ENCODE measurements around the gene OMG.

Gene OMG

DNA sequence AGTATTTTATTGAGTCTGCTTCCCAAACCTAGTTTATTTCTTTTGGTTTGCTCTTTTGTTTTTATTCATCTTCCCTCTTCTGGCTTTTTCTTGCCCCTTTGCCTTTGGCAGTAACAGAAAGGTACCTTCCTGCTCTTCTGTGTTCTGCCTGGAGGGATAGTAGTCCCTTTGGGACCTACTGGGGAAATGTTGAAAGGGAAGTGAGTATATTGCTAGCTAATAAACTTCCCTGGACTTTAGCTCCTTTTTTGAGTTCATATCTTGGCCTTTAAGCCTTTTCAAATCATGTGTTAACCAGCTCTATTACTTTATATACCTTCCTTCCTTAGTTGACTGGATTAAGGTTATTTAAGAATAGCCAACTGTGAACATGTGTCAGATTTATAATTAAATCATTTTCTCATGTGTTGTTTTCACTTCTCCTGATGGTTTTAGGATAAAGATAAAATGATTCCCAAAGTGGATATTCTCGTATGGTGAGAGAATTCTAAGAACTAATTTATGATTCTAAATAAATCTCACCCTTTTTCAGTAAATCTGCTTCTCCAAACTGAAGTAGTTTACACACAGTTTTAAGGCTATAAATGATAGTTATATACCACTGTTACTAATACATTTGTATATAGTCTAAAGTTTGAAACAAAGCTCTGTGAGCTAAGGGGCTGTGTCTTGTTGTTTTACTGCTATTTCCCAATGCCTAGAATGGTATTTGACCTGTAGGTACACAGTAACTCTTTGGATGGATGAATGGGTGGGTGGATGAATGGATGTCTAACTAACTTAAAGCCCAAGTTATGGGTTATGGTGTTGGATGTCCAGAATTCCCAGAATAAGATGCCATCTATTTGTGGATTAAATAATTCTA, 45.7 kb downstream of the OMG start:
- TF ChIP-seq TEAD4 (IDR thresholded peaks at IDR 0.05) (no peak), YY1 (IDR thresholded peaks at IDR 0.05; ENCODE audit: low read depth) (no peak), REST (IDR thresholded peaks at IDR 0.05; ENCODE audit: low read depth) (no peak), MAX (IDR thresholded peaks at IDR 0.05) (no peak), NFIC (IDR thresholded peaks at IDR 0.05) (no peak), EGR1 (IDR thresholded peaks at IDR 0.05) (no peak)

DNA sequence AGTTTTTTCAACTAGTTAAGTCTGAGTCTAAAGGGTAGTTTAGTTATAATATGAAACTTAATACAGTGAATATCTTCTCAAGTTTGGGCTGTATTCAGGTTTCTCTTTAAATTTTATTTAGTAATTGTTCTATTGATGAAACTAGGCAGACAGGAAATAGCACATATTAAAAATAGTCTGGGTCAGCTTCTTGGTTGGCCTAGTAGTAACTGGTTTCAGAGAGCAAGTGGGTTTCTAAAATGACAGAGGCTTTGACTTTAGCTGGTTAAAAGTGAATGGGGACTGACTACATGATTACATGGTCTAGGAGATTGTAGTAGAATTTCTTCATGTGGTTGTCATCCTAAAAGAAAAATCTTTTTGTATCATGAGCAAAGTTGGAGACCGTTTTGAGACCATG, 46.8 kb downstream of the OMG start:
- TF ChIP-seq ZBTB7A (IDR thresholded peaks at IDR 0.05; ENCODE audit: low read depth) (no peak), FOXM1 (IDR thresholded peaks at IDR 0.05; ENCODE audit: borderline replicate concordance, low read depth) (no peak), NFIC (IDR thresholded peaks at IDR 0.05) (no peak), YY1 (IDR thresholded peaks at IDR 0.05; ENCODE audit: low read depth) (no peak), TAF1 (IDR thresholded peaks at IDR 0.05; ENCODE audit: low read depth) (no peak), CREB1 (IDR thresholded peaks at IDR 0.05; ENCODE audit: low read depth) (no peak)

DNA sequence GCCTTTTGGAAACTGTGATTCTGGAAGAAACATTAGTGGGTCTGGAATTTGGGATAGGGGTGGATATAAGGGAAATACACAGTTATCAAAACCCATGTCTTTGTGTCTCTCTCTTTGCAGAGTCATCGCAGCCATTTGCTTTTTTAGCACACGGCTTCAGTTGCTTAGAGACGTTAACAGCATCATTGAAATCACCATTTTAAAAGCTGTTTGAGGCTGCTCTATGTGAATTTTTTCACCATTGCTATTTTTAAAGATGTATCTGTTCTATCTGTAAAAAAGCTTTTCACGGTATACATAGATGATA, 47.3 kb downstream of the OMG start:
- TF ChIP-seq TEAD4 (IDR thresholded peaks at IDR 0.05) (no peak), EGR1 (IDR thresholded peaks at IDR 0.05) (no peak), TAF1 (IDR thresholded peaks at IDR 0.05; ENCODE audit: low read depth) (no peak), ZBTB7A (IDR thresholded peaks at IDR 0.05; ENCODE audit: low read depth) (no peak), MAX (IDR thresholded peaks at IDR 0.05) (no peak), RAD21 (IDR thresholded peaks at IDR 0.05; ENCODE audit: low read depth) (no peak), YY1 (IDR thresholded peaks at IDR 0.05; ENCODE audit: low read depth) (no peak), NFIC (IDR thresholded peaks at IDR 0.05) (no peak), REST (IDR thresholded peaks at IDR 0.05; ENCODE audit: low read depth) (no peak), CREB1 (IDR thresholded peaks at IDR 0.05; ENCODE audit: low read depth) (no peak), TCF12 (IDR thresholded peaks at IDR 0.05; ENCODE audit: low read depth) (no peak), EP300 (IDR thresholded peaks at IDR 0.05; ENCODE audit: borderline replicate concordance) (no peak), FOXM1 (IDR thresholded peaks at IDR 0.05; ENCODE audit: borderline replicate concordance, low read depth) (no peak), CEBPB (IDR thresholded peaks at IDR 0.05) (no peak)
- TF ChIP-seq, protein P1, sequence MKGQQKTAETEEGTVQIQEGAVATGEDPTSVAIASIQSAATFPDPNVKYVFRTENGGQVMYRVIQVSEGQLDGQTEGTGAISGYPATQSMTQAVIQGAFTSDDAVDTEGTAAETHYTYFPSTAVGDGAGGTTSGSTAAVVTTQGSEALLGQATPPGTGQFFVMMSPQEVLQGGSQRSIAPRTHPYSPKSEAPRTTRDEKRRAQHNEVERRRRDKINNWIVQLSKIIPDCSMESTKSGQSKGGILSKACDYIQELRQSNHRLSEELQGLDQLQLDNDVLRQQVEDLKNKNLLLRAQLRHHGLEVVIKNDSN (IDR thresholded peaks at IDR 0.05): no peak

DNA sequence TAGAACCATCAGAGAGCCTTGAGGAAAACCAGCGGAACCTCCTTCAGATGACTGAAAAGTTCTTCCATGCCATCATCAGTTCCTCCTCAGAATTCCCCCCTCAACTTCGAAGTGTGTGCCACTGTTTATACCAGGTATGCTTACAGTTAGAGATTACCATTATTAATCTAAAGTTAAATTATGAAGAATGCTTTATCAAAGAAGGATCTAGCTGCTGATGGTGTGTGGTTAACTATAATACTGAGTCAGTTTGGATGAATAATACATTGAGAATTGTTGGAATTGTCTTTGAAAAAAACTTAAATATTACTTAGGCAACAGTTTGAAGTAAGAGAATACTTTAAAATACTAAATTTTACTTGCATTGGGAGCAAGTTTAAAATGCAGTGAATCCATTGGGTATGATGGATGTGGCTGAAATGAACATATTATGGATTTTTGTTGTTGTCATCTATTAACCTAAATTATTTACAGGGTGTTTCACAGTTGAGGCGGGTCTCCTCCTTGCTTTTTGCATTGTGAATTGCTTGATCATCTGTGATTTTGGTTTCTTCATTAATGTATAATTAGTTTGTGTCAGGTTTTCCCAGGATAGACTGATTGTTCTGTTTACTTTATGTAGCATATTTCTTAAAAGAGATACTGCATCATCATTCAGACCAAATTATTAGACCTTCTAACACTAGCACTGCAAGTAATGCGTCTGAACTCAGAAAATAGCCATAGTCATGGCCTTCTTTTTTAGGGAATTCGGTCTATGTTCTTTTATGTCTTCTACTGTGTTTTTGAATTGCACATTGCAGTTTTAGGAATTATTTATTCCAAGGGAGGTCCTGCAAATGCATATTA, 47.8 kb downstream of the OMG start:
- TF ChIP-seq FOXM1 (IDR thresholded peaks at IDR 0.05; ENCODE audit: borderline replicate concordance, low read depth): no peak
- TF ChIP-seq TEAD4 (IDR thresholded peaks at IDR 0.05): no peak
- no peak for TF ChIP-seq RAD21 (IDR thresholded peaks at IDR 0.05; ENCODE audit: low read depth)
- TF ChIP-seq ZBTB7A (IDR thresholded peaks at IDR 0.05; ENCODE audit: low read depth): no peak
- no peak for TF ChIP-seq CEBPB (IDR thresholded peaks at IDR 0.05)
- TF ChIP-seq YY1 (IDR thresholded peaks at IDR 0.05; ENCODE audit: low read depth): no peak
- TF ChIP-seq MAX (IDR thresholded peaks at IDR 0.05): no peak
- no peak for TF ChIP-seq NFIC (IDR thresholded peaks at IDR 0.05)
- TF ChIP-seq, protein P1 (IDR thresholded peaks at IDR 0.05): no peak
- TF ChIP-seq EGR1 (IDR thresholded peaks at IDR 0.05): no peak
- no peak for TF ChIP-seq TAF1 (IDR thresholded peaks at IDR 0.05; ENCODE audit: low read depth)
- TF ChIP-seq EP300 (IDR thresholded peaks at IDR 0.05; ENCODE audit: borderline replicate concordance): no peak
- no peak for TF ChIP-seq TCF12 (IDR thresholded peaks at IDR 0.05; ENCODE audit: low read depth)
- no peak for TF ChIP-seq CREB1 (IDR thresholded peaks at IDR 0.05; ENCODE audit: low read depth)
